Stimulated activated CD8-positive, alpha-beta memory T cell treated with anti-CD3 and anti-CD28 coated beads, Interleukin-4, amount 100 ng/mL, for 48 hours (primary cell): ENCODE results near the gene TRIM62.
A peak's percentile ranks its signal among the peaks of the same experiment; 100 is the strongest.
"Not testable (repeated sequence)": the region's sequence is repeated elsewhere in the genome, so short reads cannot be mapped to it uniquely, and the experiment has no call there.

ENCODE experiments used
- DNase-seq: peaks from one replicate; pipeline ENCODE4 v3.0.0-alpha.2; 2020

TRIM62 gene

GRCh38 chr1:33131191-33131590 lies 50.7 kb downstream of the TRIM62 start:
- peak; percentile 20 for DNase-seq

GRCh38 chr1:33130297-33130696 lies 51.5 kb downstream of the TRIM62 start:
- DNase-seq = peak; percentile 49

DNA sequence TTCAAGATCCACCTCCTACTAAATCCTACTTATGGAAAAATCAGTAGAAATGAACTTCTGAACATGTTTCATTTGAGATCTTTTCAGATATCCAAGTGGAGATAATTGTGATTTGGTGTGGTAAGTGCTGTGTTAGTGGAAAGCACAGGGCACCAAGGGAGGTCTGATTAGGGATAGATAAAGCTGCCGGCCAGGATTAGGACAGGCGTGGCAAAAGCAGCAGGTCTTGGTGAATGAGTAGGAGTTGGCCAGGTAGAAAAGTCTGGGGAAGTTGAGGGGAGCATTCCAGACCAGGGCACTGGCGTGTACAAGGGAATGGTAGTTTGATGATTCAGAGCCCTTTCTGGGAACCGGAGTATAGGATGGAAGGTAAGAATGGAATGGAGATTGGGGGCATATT lies 53.1 kb downstream of the TRIM62 start:
- peak; percentile 19 for DNase-seq

DNA sequence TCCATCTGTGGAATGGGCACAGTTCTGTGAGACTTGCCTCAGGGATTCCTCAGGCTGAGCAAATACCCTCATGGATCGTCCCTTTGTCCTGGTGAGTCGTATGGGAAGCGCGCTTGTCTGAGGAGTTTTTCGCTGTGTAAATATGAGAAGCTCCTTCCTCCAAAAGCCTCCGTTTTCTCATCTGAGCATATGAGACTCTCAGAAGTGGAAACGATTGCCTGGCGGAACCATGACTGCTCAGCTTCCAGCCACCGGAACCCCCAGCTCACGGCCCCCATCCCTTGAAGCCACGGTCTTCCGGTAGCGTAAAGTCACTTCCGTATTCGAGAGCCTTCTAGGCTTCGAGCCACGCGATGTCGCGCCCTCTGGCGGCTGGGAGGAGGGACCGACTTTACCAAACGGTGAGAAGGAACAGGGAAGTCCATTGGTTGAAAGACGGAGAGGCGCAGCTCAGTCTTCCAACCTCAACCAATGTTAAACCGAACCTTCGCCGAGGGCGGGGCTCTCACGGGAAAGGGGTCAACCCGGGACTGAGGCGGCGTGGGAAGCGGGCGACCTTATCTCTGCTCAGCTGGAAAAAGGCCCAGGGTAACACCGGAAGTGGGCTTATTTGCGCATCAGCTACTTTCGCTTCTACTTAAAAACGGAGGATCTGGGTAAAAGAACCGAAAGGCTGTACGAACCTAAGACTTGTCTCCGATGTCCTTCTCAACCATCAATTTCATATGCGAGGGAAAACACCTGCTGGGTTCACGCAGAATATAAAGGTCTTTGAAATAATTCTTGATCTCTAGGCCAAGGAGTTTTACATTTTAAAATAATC lies 54.6 kb downstream of the TRIM62 start:
- DNase-seq = peak; percentile 99

GRCh38 chr1:33126411-33127000 lies 55.3 kb downstream of the TRIM62 start:
- peak; percentile 28 for DNase-seq

GRCh38 chr1:33124647-33125046 lies 57.2 kb downstream of the TRIM62 start:
- DNase-seq = not testable (repeated sequence)

GRCh38 chr1:33123266-33123665 lies 58.6 kb downstream of the TRIM62 start:
- no peak for DNase-seq

DNA sequence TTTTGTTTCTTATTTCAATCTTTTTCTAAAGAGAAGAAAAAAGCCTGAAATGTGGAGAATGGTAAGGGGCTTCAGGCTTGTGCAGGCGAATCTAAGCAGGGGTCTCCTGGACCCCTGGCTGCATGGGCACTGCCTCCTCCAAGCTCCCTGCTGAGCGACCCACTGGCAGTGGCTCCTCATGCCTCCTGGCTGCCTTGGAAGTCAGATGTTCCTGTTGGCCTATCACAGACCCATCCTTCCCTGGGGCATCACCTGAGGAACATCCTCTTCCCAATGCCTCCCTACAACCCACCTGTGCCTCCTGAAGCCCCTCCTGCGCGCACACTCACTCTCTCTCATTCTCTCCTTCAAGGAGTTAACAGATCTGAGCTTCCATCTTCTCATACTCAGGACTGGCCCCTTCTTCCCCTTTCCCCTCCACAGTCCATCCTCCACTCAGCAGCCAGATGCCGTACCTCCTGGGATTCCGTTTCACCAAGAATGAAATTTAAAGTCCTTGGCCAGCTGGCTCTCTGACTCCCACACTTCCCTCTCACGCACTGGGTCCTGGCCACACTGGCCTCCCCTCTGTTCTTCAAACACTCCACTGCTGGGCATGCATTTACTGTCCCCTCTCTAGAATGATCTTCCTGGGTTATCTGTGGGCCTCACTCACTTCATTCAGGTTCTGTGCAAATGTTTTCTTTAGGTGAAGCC lies 59.2 kb downstream of the TRIM62 start:
- DNase-seq = peak; percentile 12

DNA sequence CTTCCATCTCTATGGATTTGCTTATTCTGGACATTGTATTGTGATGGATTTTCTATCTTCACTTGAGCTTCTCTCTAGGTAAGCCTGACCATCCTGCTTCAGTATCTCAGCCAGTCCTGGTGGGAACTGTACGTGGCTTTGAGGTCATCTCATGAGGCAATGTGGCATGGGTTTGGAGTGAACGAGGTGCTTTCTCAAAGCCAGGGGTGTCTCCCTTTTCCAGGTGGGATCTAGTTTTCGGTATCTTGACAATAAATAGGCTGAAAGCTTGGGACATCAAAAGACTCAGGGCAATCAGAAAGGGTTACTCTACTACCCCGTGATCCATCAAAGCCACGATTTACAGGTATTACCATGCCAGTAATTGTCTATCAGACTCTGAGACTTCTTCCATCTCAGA lies 60.1 kb downstream of the TRIM62 start:
- DNase-seq = no peak

- peak; percentile 14 for DNase-seq
These were observed 61.2 kb downstream of the TRIM62 start for GRCh38 chr1:33120436-33121231.

DNA sequence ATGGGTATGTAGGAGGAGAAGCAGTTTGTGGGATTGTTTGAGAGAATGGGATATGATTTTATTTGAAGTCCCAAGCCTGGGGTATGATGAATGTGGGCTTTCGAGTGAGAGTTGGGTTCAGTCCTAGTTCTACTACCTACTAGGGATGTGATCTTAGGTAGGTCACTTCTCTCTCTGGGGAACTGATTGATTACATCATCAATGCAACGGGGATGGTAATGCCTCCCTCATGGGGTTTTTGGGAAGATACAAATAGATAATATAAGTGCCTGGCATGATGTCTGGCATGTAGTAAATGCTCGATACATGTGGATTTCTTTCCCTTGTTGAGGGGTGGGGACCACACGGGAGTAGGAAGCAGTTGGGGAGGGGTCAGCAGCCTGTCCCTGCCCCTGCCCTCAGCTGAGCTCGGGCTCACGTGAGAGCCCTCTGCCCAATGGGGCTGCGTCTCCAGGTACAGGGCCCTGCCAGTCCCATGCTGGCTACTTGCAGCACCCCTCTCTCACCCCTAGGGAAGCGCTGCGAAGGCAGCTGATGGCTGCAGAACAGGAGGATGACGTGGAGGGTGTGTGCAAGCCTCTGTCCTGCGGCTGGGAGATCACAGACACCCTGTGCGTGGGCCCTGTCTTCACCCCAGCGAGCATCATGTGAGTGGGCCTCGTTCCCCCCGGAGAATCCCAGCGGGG lies 62.2 kb downstream of the TRIM62 start:
- DNase-seq = peak; percentile 21

GRCh38 chr1:33119050-33119449 lies 62.8 kb downstream of the TRIM62 start:
- peak; percentile 15 for DNase-seq

GRCh38 chr1:33118274-33118673 lies 63.6 kb downstream of the TRIM62 start:
- DNase-seq = peak; percentile 14

DNA sequence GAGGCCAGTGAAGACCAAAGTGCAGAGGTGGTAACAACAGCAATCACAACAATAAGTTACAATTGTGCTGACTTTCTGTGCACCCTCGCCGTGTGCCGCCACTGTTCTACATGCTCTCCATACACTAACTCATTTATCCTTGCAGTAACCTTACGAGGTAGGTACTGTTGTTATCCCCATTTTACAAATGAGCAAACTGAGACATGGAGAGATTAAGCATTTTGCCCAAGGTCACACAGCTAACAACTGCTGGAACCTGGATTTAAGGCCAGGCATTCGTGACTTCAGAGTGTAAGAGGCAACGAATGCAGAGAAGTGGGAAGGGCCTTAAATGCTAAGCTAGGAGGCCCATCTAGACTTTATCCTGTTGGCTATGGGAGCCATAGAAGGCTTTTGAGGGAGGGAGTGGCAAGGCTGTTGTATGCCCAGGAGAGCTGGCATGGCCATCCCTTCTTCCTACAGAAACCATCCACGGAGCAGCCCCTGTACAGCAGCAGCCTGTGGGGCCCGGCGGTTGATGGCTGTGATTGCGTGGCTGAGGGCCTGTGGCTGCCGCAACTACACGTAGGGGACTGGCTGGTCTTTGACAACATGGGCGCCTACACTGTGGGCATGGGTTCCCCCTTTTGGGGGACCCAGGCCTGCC lies 64.3 kb downstream of the TRIM62 start:
- no peak for DNase-seq

DNA sequence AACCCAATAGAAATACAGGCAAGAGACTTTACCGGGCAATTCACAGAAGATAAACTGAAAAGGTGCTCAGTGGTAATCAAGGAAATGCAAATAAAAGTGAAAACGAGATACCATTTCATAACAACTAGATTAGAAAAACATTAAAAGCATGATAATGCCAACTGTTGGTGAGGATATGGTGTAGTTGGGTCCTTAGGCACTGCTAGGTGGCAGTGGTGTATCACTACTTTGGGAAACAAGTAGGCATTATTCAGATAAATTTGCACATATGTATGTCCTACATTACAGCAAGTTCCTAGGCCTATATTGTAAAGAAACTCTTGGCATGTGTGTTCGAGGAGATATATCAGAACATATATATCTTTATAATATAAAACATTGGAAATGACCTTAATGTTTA lies 69.9 kb downstream of the TRIM62 start:
- no peak for DNase-seq

GRCh38 chr1:33110477-33110876 lies 71.4 kb downstream of the TRIM62 start:
- no peak for DNase-seq

GRCh38 chr1:33100119-33100415 lies 81.8 kb downstream of the TRIM62 start:
- not testable (repeated sequence) for DNase-seq

GRCh38 chr1:33099290-33100118 lies 82.3 kb downstream of the TRIM62 start:
- peak; percentile 81 for DNase-seq

DNA sequence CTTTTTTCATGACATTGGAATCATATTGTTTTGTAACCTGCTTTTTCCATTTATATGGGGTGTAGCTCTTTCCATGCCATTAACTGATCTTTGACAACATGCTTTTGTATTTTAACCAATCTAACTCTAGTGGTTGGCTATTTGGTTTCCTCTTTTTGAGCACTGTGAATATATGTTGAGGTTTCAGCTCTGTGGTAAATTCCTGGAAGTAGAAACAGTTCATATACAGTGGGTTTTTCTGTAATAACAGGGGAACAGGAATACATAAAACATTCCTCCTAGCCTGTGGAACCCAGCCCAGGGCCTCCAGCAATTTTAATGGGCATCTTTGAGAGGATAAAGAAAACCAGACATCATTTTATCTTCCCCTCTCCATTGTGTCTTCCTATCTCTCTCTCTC lies 83.5 kb downstream of the TRIM62 start:
- no peak for DNase-seq

DNA sequence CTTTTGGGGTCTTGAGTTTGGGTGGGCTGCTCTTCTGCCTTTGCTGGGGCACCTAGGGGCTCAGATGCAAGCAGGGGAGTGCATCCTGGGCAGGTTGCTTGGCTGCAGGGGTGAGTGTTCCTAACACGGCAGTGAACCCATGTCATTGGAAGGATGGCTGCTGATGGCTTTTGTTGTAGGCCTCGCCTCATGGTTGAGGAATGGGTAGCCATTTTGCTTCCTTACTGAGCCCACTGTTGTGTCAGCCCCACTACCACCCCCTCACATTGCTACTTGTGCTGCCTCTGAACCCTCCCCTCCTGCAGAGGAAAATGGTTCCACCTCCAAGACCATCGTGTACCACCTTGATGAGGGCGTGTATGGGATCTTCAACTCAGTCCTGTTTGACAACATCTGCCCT lies 84.1 kb downstream of the TRIM62 start:
- DNase-seq = no peak

- no peak for DNase-seq
These were observed 84.7 kb downstream of the TRIM62 start for GRCh38 chr1:33097137-33097611.
